ENCODE measurements around the gene ENO3.

The ENO3 gene

GRCh38 chr17:4971826-4972225, 20.9 kb downstream of the ENO3 start:
- Histone ChIP-seq H4K91ac (ENCODE audit: low read depth, low read length, poor library complexity) (no peak overlapping the region), H3K4me1 (ENCODE audit: control insufficient read depth in 2 of 2, insufficient read depth in 1 of 2, low read depth in 1 of 2, low read length in 2 of 2) (peaks cover 4 to 11% of the 10 kb centered on the region in 2 donors), H2AFZ (ENCODE audit: low read length) (no peak overlapping the region), H2AK5ac (ENCODE audit: low read depth, low read length) (no peak overlapping the region), H3K14ac (ENCODE audit: low read length) (no peak overlapping the region), H3K27ac (replicated peaks; ENCODE audit: low read length) (no peak overlapping the region), H3K27me3 (ENCODE audit: control insufficient read depth in 3 of 3, insufficient read depth in 3 of 3, low read depth in 1 of 3, low read length in 3 of 3) (no peaks in the 10 kb centered on the region), H3K4me3 (ENCODE audit: low read length in 2 of 2) (no peak overlapping the region), H2BK15ac (ENCODE audit: low read length) (no peak overlapping the region), H2BK12ac (ENCODE audit: low read length) (no peak overlapping the region), H3K9ac (ENCODE audit: low read depth, low read length, poor library complexity) (no peak overlapping the region), H3K23ac (ENCODE audit: low read depth, low read length, poor library complexity) (no peak overlapping the region), H3K9me3 (replicated peaks in 1 of 2; ENCODE audit: control insufficient read depth in 2 of 2, insufficient read depth in 1 of 2, low read depth in 1 of 2, low read length in 2 of 2) (peaks cover 0 to 1% of the 10 kb centered on the region in 2 donors), H4K8ac (ENCODE audit: low read depth, low read length) (no peak overlapping the region), H3K4ac (ENCODE audit: low read length) (no peak overlapping the region), H2BK120ac (ENCODE audit: low read depth, low read length) (no peak overlapping the region), H3K4me2 (ENCODE audit: insufficient read depth, low read length, poor library complexity, severe bottlenecking) (no peak overlapping the region), H2BK5ac (ENCODE audit: low read length) (no peak overlapping the region), H3K79me1 (ENCODE audit: low read depth, low read length) (peaks cover 2% of the 10 kb centered on the region), H3K18ac (ENCODE audit: low read length) (no peak overlapping the region), H3K36me3 (replicated peaks in 1 of 2; ENCODE audit: control insufficient read depth in 2 of 2, insufficient read depth in 2 of 2, low read length in 2 of 2) (peaks cover 7 to 20% of the 10 kb centered on the region in 2 donors)
- WGBS, 2 donors (ENCODE audit: extremely low coverage in 2 of 2, insufficient read length in 2 of 2, insufficient replicate concordance in 1 of 2) = no CpG with 5 or more reads among the region's 6 CpGs
- no peak for DNase-seq (ENCODE audit: low spot score)

GRCh38 chr17:4972322-4972721, 21.4 kb downstream of the ENO3 start:
- H2AFZ ChIP-seq (ENCODE audit: low read length) = no peak overlapping the region
- no peak overlapping the region for H4K8ac ChIP-seq (ENCODE audit: low read depth, low read length)
- no peak overlapping the region for H3K18ac ChIP-seq (ENCODE audit: low read length)
- peaks cover 7 to 20% of the 10 kb centered on the region in 2 donors for H3K36me3 ChIP-seq (replicated peaks in 1 of 2; ENCODE audit: control insufficient read depth in 2 of 2, insufficient read depth in 2 of 2, low read length in 2 of 2)
- no peak for DNase-seq (ENCODE audit: low spot score)
- no peak overlapping the region for H3K23ac ChIP-seq (ENCODE audit: low read depth, low read length, poor library complexity)
- H3K4me1 ChIP-seq (ENCODE audit: control insufficient read depth in 2 of 2, insufficient read depth in 1 of 2, low read depth in 1 of 2, low read length in 2 of 2) = peaks cover 4 to 11% of the 10 kb centered on the region in 2 donors
- no peak overlapping the region for H2BK120ac ChIP-seq (ENCODE audit: low read depth, low read length)
- H3K9me3 ChIP-seq (replicated peaks in 1 of 2; ENCODE audit: control insufficient read depth in 2 of 2, insufficient read depth in 1 of 2, low read depth in 1 of 2, low read length in 2 of 2) = peaks cover 0 to 1% of the 10 kb centered on the region in 2 donors
- no peak overlapping the region for H2AK5ac ChIP-seq (ENCODE audit: low read depth, low read length)
- H2BK5ac ChIP-seq (ENCODE audit: low read length) = no peak overlapping the region
- peaks cover 2% of the 10 kb centered on the region for H3K79me1 ChIP-seq (ENCODE audit: low read depth, low read length)
- WGBS, 2 donors (ENCODE audit: extremely low coverage in 2 of 2, insufficient read length in 2 of 2, insufficient replicate concordance in 1 of 2) = no CpG with 5 or more reads among the region's 12 CpGs
- peak overlapping the region; percentile 65 for H3K9ac ChIP-seq (ENCODE audit: low read depth, low read length, poor library complexity)
- no peak overlapping the region for H3K4ac ChIP-seq (ENCODE audit: low read length)
- no peak overlapping the region for H2BK15ac ChIP-seq (ENCODE audit: low read length)
- no peak overlapping the region for H3K4me2 ChIP-seq (ENCODE audit: insufficient read depth, low read length, poor library complexity, severe bottlenecking)
- H2BK12ac ChIP-seq (ENCODE audit: low read length) = no peak overlapping the region
- no peak overlapping the region for H3K27ac ChIP-seq (replicated peaks; ENCODE audit: low read length)
- H3K4me3 ChIP-seq (ENCODE audit: low read length in 2 of 2) = no peak overlapping the region
- H4K91ac ChIP-seq (ENCODE audit: low read depth, low read length, poor library complexity) = no peak overlapping the region
- no peaks in the 10 kb centered on the region for H3K27me3 ChIP-seq (ENCODE audit: control insufficient read depth in 3 of 3, insufficient read depth in 3 of 3, low read depth in 1 of 3, low read length in 3 of 3)
- no peak overlapping the region for H3K14ac ChIP-seq (ENCODE audit: low read length)

- no peak overlapping the region for H2BK120ac ChIP-seq (ENCODE audit: low read depth, low read length)
- H3K27me3 ChIP-seq (ENCODE audit: control insufficient read depth in 3 of 3, insufficient read depth in 3 of 3, low read depth in 1 of 3, low read length in 3 of 3) = no peaks in the 10 kb centered on the region
- H3K4ac ChIP-seq (ENCODE audit: low read length) = no peak overlapping the region
- H3K23ac ChIP-seq (ENCODE audit: low read depth, low read length, poor library complexity) = peak overlapping the region; percentile 39
- H2BK5ac ChIP-seq (ENCODE audit: low read length) = no peak overlapping the region
- no CpG with 5 or more reads among the region's 12 CpGs for WGBS, 2 donors (ENCODE audit: extremely low coverage in 2 of 2, insufficient read length in 2 of 2, insufficient replicate concordance in 1 of 2)
- peaks cover 10 to 20% of the 10 kb centered on the region in 2 donors for H3K36me3 ChIP-seq (replicated peaks in 1 of 2; ENCODE audit: control insufficient read depth in 2 of 2, insufficient read depth in 2 of 2, low read length in 2 of 2)
- H3K27ac ChIP-seq (replicated peaks; ENCODE audit: low read length) = no peak overlapping the region
- no peak overlapping the region for H3K4me2 ChIP-seq (ENCODE audit: insufficient read depth, low read length, poor library complexity, severe bottlenecking)
- no peak overlapping the region for H3K18ac ChIP-seq (ENCODE audit: low read length)
- no peak overlapping the region for H3K14ac ChIP-seq (ENCODE audit: low read length)
- no peak overlapping the region for H3K4me3 ChIP-seq (ENCODE audit: low read length in 2 of 2)
- no peak overlapping the region for H2AFZ ChIP-seq (ENCODE audit: low read length)
- peaks cover 2% of the 10 kb centered on the region for H3K79me1 ChIP-seq (ENCODE audit: low read depth, low read length)
- H3K9me3 ChIP-seq (replicated peaks in 1 of 2; ENCODE audit: control insufficient read depth in 2 of 2, insufficient read depth in 1 of 2, low read depth in 1 of 2, low read length in 2 of 2) = peaks cover 0 to 1% of the 10 kb centered on the region in 2 donors
- H4K91ac ChIP-seq (ENCODE audit: low read depth, low read length, poor library complexity) = no peak overlapping the region
- H2BK15ac ChIP-seq (ENCODE audit: low read length) = no peak overlapping the region
- H4K8ac ChIP-seq (ENCODE audit: low read depth, low read length) = no peak overlapping the region
- H3K4me1 ChIP-seq (ENCODE audit: control insufficient read depth in 2 of 2, insufficient read depth in 1 of 2, low read depth in 1 of 2, low read length in 2 of 2) = peaks cover 4 to 11% of the 10 kb centered on the region in 2 donors
- DNase-seq (ENCODE audit: low spot score) = no peak
- H2BK12ac ChIP-seq (ENCODE audit: low read length) = no peak overlapping the region
- H2AK5ac ChIP-seq (ENCODE audit: low read depth, low read length) = no peak overlapping the region
- H3K9ac ChIP-seq (ENCODE audit: low read depth, low read length, poor library complexity) = no peak overlapping the region
Measured at GRCh38 chr17:4972752-4973151, 21.8 kb downstream of the ENO3 start.

GRCh38 chr17:4973256-4974114, 22.6 kb downstream of the ENO3 start:
- H3K4me2 ChIP-seq (ENCODE audit: insufficient read depth, low read length, poor library complexity, severe bottlenecking) = no peak overlapping the region
- H3K79me1 ChIP-seq (ENCODE audit: low read depth, low read length) = no peaks in the 10 kb centered on the region
- H2BK120ac ChIP-seq (ENCODE audit: low read depth, low read length) = no peak overlapping the region
- H3K9ac ChIP-seq (ENCODE audit: low read depth, low read length, poor library complexity) = no peak overlapping the region
- H2AFZ ChIP-seq (ENCODE audit: low read length) = no peak overlapping the region
- H3K27ac ChIP-seq (replicated peaks; ENCODE audit: low read length) = no peak overlapping the region
- H3K9me3 ChIP-seq (replicated peaks in 1 of 2; ENCODE audit: control insufficient read depth in 2 of 2, insufficient read depth in 1 of 2, low read depth in 1 of 2, low read length in 2 of 2) = peaks cover 0 to 1% of the 10 kb centered on the region in 2 donors
- no peak overlapping the region for H4K8ac ChIP-seq (ENCODE audit: low read depth, low read length)
- H2AK5ac ChIP-seq (ENCODE audit: low read depth, low read length) = no peak overlapping the region
- H3K27me3 ChIP-seq (ENCODE audit: control insufficient read depth in 3 of 3, insufficient read depth in 3 of 3, low read depth in 1 of 3, low read length in 3 of 3) = no peaks in the 10 kb centered on the region
- no peak overlapping the region for H3K4me3 ChIP-seq (ENCODE audit: low read length in 2 of 2)
- H3K4ac ChIP-seq (ENCODE audit: low read length) = no peak overlapping the region
- no peak overlapping the region for H2BK5ac ChIP-seq (ENCODE audit: low read length)
- H3K14ac ChIP-seq (ENCODE audit: low read length) = no peak overlapping the region
- no peak overlapping the region for H2BK15ac ChIP-seq (ENCODE audit: low read length)
- DNase-seq (ENCODE audit: low spot score) = no peak
- H3K23ac ChIP-seq (ENCODE audit: low read depth, low read length, poor library complexity) = no peak overlapping the region
- H3K18ac ChIP-seq (ENCODE audit: low read length) = no peak overlapping the region
- H3K36me3 ChIP-seq (replicated peaks in 1 of 2; ENCODE audit: control insufficient read depth in 2 of 2, insufficient read depth in 2 of 2, low read length in 2 of 2) = peaks cover 10 to 20% of the 10 kb centered on the region in 2 donors
- H2BK12ac ChIP-seq (ENCODE audit: low read length) = no peak overlapping the region
- WGBS, 2 donors (ENCODE audit: extremely low coverage in 2 of 2, insufficient read length in 2 of 2, insufficient replicate concordance in 1 of 2) = no CpG with 5 or more reads among the region's 10 CpGs
- peaks cover 2 to 10% of the 10 kb centered on the region in 2 donors for H3K4me1 ChIP-seq (ENCODE audit: control insufficient read depth in 2 of 2, insufficient read depth in 1 of 2, low read depth in 1 of 2, low read length in 2 of 2)
- peak overlapping the region; percentile 5 for H4K91ac ChIP-seq (ENCODE audit: low read depth, low read length, poor library complexity)

Measured in neuronal stem cell (in vitro differentiated cells).